Measurements from ENCODE around the gene ICAM2. TPM values are rescaled to one million over a fixed set of nuclear protein-coding genes. Genes with fewer than 3 reads are reported as not detected.

Gene ICAM2
- polyA plus RNA-seq, 1 of the 3 experiments (the other 2 are of a cell fraction) = 0.08 TPM

GRCh38 chr17:64038331-64039105 is 18.1 kb upstream of the ICAM2 start:
- no peaks in the 10 kb centered on the region for H3F3A ChIP-seq (replicated peaks; ENCODE audit: insufficient read depth)
- no peak for DNase-seq
- POLR2A ChIA-PET = no interaction called here
- 87% methylated on average over 15 of the region's 16 CpGs for WGBS (ENCODE audit: low lambda C conversion rate)
- no peaks in the 10 kb centered on the region for H3K9me3 ChIP-seq
- TF ChIP-seq GATA2 (CRISPR knock-in tag; IDR thresholded peaks at IDR 0.05) (no peak), IRF3 (IDR thresholded peaks at IDR 0.05; ENCODE audit: low read depth, low read length) (no peak), FOSL2 (IDR thresholded peaks at IDR 0.05; ENCODE audit: borderline replicate concordance, low read depth) (no peak), MAX (IDR thresholded peaks at IDR 0.05; ENCODE audit: low read depth) (no peak), NRF1 (IDR thresholded peaks at IDR 0.05; ENCODE audit: low read depth, low read length) (no peak), RAD21 (IDR thresholded peaks at IDR 0.05; ENCODE audit: low read length) (no peak), RCOR1 (IDR thresholded peaks at IDR 0.05; ENCODE audit: low read length) (no peak), GABPA (IDR thresholded peaks at IDR 0.05; ENCODE audit: low read depth) (no peak), MEF2A (IDR thresholded peaks at IDR 0.05; ENCODE audit: borderline replicate concordance, low read depth) (no peak), USF2 (IDR thresholded peaks at IDR 0.05; ENCODE audit: borderline replicate concordance, low read depth, low read length) (no peak), MXI1 (IDR thresholded peaks at IDR 0.05; ENCODE audit: low read depth, low read length) (no peak)
- H3K9me2 ChIP-seq = no peaks in the 10 kb centered on the region
- H3K4me3 ChIP-seq (ENCODE audit: low read depth in 2 of 2, low read length in 1 of 2) = no peak overlapping the region
- H3K27ac ChIP-seq (ENCODE audit: low read depth in 2 of 2, low read length in 1 of 2) = no peak overlapping the region
- no peaks in the 10 kb centered on the region for H3K4me1 ChIP-seq (ENCODE audit: control insufficient read depth in 1 of 2, insufficient read depth in 2 of 2, low read depth in 1 of 2, low read length in 1 of 2)
- no peaks in the 10 kb centered on the region for H3K27me3 ChIP-seq (ENCODE audit: insufficient read depth)
- no peak overlapping the region for H3K4me2 ChIP-seq
- peaks cover 2 to 11% of the 10 kb centered on the region in 2 experiments for H3K36me3 ChIP-seq (replicated peaks in 1 of 2; ENCODE audit: control insufficient read depth in 1 of 2, insufficient read depth in 2 of 2, low read length in 1 of 2)
- H3K9ac ChIP-seq = no peak overlapping the region
- no peak overlapping the region for H2AFZ ChIP-seq (ENCODE audit: low read depth)
- no peaks in the 10 kb centered on the region for H3K79me2 ChIP-seq (ENCODE audit: insufficient read depth)
- CTCF ChIA-PET = interaction anchor here (1.0 to 5.4 kb wide), 7 partner anchors 10 to 120 kb away, joined by 3 to 40 read pairs (median 8); partner anchors contain the start of gene GH1
- no peaks in the 10 kb centered on the region for H4K20me1 ChIP-seq (ENCODE audit: insufficient read depth)

GRCh38 chr17:64037802-64038201 is 17.4 kb upstream of the ICAM2 start:
- no peaks in the 10 kb centered on the region for H3F3A ChIP-seq (replicated peaks; ENCODE audit: insufficient read depth)
- H3K27me3 ChIP-seq (ENCODE audit: insufficient read depth) = no peaks in the 10 kb centered on the region
- no peak overlapping the region for H3K4me3 ChIP-seq (ENCODE audit: low read depth in 2 of 2, low read length in 1 of 2)
- ChIA-PET POLR2A (no interaction called here), CTCF (interaction anchor here (1.0 to 5.4 kb wide), 7 partner anchors 9 to 119 kb away, joined by 3 to 40 read pairs (median 15); partner anchors contain the start of gene GH1)
- H2AFZ ChIP-seq (ENCODE audit: low read depth) = no peak overlapping the region
- no peaks in the 10 kb centered on the region for H3K9me2 ChIP-seq
- DNase-seq = no peak
- peaks cover 2 to 7% of the 10 kb centered on the region in 2 experiments for H3K36me3 ChIP-seq (replicated peaks in 1 of 2; ENCODE audit: control insufficient read depth in 1 of 2, insufficient read depth in 2 of 2, low read length in 1 of 2)
- H3K9me3 ChIP-seq = no peaks in the 10 kb centered on the region
- TF ChIP-seq RXRA (IDR thresholded peaks at IDR 0.05; ENCODE audit: borderline replicate concordance, low read depth) (no peak), FOXJ3 (CRISPR knock-in tag; IDR thresholded peaks at IDR 0.05) (no peak), RFX5 (IDR thresholded peaks at IDR 0.05; ENCODE audit: low read length) (no peak), USF2 (IDR thresholded peaks at IDR 0.05; ENCODE audit: borderline replicate concordance, low read depth, low read length) (no peak), TCF12 (IDR thresholded peaks at IDR 0.05) (no peak), FOSL2 (IDR thresholded peaks at IDR 0.05; ENCODE audit: borderline replicate concordance, low read depth) (no peak), GABPA (IDR thresholded peaks at IDR 0.05; ENCODE audit: low read depth) (no peak), USF1 (IDR thresholded peaks at IDR 0.05; ENCODE audit: borderline replicate concordance, low read depth) (no peak), EP300 (IDR thresholded peaks at IDR 0.05; ENCODE audit: borderline replicate concordance in 1 of 2, low read depth in 1 of 2, low read length in 1 of 2) (no peak), RAD21 (IDR thresholded peaks at IDR 0.05; ENCODE audit: low read length) (no peak), JUND (IDR thresholded peaks at IDR 0.05) (no peak), IRF3 (IDR thresholded peaks at IDR 0.05; ENCODE audit: low read depth, low read length) (no peak)
- H4K20me1 ChIP-seq (ENCODE audit: insufficient read depth) = no peaks in the 10 kb centered on the region
- no peaks in the 10 kb centered on the region for H3K79me2 ChIP-seq (ENCODE audit: insufficient read depth)
- WGBS (ENCODE audit: low lambda C conversion rate) = 90% methylated on average over 5 of the region's 5 CpGs
- no peak overlapping the region for H3K27ac ChIP-seq (ENCODE audit: low read depth in 2 of 2, low read length in 1 of 2)
- H3K9ac ChIP-seq = no peak overlapping the region
- no peaks in the 10 kb centered on the region for H3K4me1 ChIP-seq (ENCODE audit: control insufficient read depth in 1 of 2, insufficient read depth in 2 of 2, low read depth in 1 of 2, low read length in 1 of 2)
- H3K4me2 ChIP-seq = no peak overlapping the region

Measured in SK-N-SH (cell line).